NCI-H1436 treated with DMSO at 0.1 percent for 48 hours (cell line): ENCODE measurements around the gene PRELID1.
"Not testable (repeated sequence)": the region's sequence is repeated elsewhere in the genome, so short reads cannot be mapped to it uniquely, and the experiment has no call there.

Experiments
- DNase-seq: peaks from one replicate; lab custom pipeline; 2025; lab: John Stamatoyannopoulos, UW

PRELID1 gene

DNA sequence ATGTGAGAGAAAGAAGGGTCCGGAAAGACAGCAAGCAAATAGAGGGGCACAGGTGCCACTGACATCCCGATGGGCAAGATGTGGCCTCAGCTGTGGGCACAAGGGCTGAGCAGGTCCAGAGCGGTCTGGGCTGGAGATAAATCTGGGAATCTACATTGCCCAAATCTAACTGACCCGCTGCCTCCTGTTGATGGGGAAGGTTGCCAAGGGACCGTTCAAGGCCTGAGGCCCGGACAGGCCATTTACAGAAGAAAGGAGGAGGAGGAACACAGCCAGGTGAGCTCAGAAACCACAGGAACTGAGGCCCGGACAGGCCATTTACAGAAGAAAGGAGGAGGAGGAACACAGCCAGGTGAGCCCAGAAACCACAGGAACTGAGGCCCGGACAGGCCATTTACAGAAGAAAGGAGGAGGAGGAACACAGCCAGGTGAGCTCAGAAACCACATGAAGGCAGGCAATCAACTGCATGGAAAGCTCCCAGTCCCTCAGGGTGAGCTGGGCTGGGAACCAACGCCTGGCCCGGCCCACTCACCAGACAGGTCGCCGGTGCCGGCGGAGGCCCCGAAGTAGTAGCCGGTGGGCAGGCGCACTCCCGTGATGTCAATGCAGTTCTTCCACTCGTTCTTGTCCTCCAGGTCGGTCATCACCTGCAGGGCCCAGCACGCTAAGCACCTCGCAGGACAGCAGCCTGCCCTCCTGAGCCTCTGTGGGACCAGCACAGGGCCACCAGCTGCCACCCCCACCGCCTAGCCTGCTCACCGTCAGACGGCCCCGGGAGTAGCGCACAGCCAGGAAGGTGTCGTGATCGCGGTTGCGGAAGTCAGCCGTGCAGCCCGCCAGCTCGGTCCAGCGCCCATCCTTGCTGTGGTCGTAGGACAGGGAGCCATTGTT lies 33.2 kb downstream of the PRELID1 start:
- DNase-seq, result no peak

DNA sequence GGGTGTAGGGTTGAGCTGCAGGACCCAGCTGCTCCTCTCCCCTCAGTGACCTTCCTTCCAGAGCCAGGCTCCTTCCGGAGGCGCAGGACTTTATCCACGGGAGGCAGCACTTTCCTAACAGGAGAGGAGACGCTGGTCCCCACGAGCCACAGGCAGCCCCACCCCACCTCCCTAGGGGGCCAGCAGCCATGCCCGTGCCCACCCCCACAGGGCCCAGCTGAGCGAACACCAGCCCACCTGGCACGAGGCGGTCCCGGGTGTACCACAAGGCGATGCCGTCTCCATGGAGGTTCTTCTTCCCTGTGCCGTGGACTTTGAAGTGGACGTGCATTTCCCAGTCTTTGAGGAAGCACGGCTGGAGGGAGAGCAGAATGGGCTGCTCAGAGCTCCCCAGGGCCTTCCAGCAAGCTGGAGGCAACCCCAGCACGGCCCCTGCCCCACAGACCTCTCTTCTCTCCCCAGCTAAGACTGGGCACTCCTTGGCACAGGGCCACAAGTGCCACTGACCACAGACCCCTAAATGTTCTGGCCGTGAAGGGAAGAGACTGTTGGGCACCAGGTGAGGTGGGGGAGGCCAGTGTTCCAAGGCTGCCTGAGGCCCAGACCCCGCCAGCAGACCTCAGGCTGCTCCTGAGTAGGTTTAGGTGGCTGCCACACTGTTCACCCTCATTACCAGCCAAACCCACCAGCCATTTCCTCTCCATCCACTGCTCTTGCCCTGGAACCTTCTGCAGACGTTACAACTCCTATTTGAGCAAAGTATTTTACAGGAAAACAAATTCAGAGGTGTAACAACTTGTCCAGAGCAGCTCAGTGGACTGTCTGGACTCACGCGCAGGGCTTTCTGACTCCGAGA lies 34.9 kb downstream of the PRELID1 start:
- no peak for DNase-seq

DNA sequence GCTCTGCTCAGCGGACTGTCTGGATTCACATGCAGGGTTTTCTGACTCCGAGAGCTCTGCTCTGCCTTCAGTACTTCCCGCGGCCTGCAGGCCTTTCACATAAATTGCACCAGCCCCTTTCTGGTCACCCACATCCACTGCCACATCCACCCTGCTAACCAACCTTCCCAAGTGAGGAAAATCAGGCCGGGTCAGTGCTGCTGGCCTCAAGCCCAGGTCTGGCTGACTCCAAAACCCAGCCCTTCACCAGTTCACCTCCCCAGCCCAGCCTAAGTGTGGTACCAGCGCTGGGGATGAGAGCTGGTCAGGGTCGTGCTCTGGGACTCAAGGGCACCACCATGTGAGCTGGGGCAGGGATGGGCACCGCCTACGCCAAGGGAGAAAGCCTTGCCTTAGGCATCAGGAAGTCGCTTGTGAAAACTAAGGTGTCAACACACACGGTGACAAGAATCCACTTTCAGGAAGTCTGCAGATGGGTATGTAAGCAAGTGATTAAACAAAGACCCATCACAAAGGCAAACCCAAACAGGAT lies 35.6 kb downstream of the PRELID1 start:
- DNase-seq, result no peak

DNA sequence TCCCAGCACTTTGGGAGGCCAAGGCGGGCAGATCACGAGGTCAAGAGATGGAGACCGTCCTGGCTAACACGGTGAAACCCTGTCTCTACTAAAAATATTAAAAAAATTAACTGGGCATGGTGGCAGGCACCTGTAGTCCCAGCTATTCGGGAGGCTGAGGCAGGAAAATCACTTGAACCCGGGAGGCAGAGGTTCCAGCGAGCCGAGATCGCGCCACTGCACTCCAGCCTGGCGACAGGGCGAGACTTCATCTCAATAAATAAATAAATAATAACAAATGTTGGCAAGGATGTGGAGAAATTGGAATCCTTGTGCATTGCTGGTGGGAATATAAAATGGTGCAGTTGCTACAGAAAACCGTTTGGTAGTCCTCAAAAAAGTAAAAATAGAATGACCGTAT lies 39.4 kb downstream of the PRELID1 start:
- DNase-seq, result not testable (repeated sequence)

DNA sequence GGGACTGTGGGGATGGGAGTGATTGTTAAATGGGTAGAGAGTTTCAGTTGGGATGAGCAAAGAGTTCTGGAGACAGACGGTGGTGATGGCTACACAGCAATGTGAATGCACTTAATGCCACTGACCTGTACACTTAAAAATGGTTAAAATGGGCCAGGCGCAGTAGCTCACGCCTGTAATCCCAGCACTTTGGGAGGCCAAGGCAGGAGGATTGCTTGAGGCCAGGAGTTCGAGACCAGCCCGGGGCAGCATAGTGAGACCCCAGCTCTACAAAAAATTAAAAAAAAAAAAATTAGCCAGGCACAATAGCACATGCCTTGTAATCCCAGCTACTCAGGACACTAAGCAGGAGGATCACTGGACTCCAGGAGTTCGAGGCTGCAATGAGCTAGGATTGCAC lies 40.2 kb downstream of the PRELID1 start:
- no peak for DNase-seq

DNA sequence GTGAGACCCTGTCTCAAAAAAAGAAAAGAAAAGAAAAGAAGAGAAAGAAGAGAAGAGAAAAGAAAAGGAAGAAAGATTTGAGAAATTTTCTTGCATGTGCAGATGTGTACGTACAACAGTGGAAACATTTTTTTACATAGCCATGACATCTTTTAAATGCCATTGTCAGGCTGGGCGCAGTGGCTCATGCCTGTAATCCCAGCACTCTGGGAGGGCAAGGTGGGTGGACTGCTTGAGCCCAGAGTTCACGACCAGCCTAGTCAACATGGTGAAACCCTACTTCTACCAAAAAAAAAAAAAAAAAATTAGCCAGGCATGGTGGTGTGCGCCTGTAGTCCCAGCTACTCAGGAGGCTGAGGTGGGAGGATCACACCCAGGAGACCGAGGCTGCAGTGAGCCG lies 41.3 kb downstream of the PRELID1 start:
- DNase-seq, result no peak

DNA sequence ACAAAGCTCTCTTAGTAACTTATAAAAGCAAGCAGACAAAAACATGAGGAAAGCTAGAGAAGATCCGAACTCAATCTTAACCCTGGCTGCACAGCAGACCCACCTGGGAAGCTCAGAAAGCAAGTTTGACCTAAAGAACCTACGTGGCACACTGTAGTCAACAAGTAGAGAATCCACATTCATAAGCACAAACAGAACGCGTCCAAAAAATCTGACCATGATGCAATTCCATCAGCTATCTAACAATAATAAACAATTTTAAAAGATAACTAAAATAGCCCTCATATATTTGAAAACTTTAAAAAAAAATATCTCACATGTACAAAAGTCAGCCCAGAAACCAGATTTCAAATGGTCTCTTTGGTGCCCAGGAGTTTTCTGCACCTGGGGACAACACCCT lies 43.2 kb downstream of the PRELID1 start:
- no peak for DNase-seq

DNA sequence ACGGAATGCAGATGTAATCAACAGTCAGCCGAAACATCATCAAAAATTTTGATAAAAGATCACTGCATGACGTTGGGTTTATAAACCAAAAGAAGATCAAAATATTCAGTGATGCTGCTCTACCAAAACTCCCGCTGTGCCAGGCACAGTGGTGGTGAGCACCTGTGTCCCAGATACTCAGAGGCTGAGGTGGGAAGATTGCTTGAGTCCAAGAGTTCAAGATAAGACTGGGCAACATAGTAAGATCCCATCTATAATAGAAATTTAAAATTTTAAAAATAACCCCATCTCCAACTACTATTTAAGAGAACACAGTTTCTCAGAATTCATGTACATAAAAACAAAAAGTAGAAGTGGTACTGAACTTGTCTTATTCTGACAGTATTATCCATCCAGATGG lies 44.1 kb downstream of the PRELID1 start:
- DNase-seq, result no peak

DNA sequence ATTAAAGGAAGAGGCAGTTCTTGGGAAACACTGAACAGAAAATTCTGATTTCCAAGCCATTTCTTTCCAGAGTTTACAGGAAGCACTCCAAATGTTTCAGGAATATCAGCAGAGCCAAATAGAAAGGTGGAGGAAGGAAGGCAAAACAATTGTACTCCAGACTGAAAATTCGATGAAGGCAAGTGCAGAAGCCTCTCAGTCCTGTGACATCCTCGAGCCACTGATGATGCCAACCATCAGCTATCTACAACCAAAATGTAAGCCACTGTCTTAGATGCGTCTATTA lies 45.7 kb downstream of the PRELID1 start:
- no peak for DNase-seq

DNA sequence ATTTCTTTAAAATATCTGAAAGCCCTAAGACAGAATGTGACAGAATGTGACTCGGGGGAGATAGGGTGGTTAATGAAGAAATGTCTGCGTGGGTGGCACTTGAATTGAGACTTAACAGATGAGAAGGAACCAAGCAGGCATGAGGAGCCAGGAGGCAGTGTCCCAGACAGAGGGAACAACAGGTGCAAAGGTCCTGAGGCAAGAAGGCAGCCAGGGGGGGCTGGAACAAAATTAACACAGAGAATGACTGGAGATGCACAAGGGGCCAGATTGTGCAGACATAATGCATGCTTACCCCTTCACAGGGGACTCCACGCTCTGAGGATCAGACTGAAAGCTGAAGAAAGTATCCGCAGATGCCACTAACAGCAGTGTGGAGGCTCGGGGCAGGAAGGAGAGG lies 46.2 kb downstream of the PRELID1 start:
- DNase-seq, result no peak

DNA sequence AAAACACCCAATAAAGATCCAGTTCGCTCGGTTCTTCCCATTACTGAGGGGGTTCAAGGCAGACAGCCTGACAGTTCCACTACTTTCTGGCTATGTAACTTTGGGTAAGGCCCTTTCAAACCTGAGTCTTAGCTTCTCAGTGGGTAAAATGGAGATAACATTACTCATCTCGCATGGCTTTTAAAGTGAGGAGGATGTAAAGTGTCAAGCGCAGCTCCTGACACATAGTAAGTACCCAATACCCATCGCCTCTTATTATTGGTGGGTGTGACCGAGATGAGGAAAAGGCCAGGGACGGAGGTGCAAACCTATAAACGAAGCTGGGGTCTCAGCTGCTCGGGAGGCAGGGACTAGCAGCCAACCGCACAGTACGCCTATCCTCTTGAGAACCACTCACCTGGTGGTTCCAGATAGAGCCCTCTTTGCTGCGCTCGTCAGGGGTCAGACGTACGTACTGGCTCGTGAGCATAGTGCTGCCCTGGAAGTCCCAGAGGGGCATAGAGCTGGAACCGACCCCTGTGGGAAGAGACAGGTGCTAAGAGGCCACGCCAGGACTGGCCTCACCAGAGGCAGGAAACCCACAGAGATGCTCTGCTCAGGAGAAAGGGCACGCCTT lies 47.3 kb downstream of the PRELID1 start:
- DNase-seq, result no peak

DNA sequence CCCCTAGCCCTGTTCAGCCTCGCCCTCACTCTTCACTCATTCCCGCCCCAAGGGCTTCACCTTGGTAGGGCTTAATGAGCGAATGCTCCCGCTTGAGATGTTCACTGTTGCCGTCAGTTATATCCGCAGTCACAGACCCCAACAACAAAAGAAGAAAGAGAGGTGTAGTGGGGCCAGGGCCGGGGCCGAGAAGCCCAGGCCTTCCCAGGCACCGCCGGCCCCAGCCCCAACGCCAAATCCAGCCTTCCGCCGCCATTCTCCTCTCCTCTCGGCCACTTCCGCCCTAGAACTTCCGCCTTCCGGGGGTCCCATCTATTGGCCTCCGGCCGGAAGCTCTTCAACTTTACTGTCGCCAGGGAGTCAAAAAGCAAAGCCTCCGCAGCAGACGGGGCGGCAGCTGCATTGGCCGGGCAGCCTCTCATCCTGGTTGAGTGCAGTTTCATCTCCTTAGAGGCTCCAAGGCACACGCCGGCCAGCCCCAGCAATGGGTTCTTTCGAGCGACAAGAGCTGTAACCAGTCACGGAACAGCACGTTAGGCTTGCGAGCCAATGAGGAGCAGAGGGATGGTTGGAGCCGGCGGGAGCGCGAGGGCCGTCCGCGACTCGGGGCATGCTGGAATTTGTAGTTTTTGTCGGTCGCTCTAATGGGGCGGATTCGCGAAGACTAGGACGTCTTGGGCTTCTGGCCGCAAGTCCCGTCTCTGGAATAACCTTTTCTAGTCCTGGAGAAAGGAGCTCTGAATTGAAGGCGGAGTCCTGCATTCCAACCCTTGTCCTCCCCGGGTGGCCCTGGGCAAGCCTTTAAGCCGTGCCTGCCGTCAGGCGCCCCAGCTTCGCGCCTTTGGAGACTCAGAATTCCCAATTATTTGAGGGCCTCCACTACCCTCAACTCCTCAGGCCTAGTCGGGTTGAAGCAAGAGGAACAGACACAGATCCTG lies 48.1 kb downstream of the PRELID1 start, which contains the start of gene LMAN2:
Gene LMAN2, minus strand, starts transcription at position 277 of the 938 bp plus-strand sequence. Its CDS starts 21 bp downstream, at position 256.
- DNase-seq, result peak; percentile 61

DNA sequence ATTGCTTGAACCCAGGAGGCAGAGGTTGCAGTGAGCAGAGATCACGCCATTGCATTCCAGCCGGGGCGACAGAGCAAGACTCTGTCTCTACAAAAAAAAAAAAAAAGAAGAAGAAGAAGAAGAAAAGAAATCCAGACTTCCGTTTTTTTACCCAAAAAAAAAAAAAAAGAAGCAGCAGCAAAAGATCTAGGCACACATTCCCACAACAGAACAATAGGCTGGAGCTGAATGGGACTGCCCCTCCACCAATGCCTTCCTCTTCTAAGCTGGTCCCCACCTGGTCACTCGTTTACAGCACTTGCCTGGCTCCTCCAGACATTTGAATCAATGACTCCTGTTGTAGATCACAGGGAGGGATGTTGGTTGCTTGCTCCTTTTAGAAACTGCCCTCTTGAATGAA lies 49.5 kb downstream of the PRELID1 start:
- no peak for DNase-seq

DNA sequence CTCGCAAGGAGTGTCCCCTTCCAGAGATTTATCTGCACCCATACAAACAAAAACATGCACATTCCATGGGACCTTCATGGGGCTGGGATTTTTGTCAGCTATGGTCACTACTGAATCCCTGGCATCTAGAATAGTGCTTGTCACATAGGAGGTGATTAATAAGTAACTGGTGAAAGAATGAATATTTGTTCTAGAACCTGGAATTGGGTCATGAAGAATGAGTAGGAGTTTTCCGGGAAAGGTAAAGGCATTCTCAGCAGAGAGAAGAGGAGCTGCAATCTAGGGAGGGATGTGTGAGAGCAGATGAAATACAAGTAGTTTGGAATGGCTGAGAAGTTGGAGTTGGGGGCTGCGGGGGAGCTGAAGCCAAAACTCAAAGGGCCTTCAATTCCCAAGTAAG lies 50.7 kb downstream of the PRELID1 start:
- no peak for DNase-seq

DNA sequence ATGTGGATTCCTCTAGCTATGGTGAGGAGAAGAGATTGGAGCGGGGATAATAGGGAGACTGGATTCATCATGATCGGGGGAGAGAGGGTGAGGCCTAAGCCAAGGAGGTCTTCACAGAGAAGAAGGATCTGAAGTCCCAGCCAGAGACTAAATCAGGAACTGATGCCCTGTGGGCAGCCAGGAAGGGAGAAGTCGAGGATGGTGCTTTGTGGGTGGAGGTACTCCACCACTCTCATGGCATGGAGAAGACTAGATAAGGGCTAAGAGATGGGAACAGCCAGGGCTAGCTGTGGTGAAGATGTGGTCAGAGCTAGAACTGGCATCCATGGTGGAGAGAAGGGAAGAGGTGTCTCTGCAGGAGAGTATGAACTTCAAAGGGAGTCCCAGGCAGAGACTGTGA lies 51.1 kb downstream of the PRELID1 start:
- no peak for DNase-seq

DNA sequence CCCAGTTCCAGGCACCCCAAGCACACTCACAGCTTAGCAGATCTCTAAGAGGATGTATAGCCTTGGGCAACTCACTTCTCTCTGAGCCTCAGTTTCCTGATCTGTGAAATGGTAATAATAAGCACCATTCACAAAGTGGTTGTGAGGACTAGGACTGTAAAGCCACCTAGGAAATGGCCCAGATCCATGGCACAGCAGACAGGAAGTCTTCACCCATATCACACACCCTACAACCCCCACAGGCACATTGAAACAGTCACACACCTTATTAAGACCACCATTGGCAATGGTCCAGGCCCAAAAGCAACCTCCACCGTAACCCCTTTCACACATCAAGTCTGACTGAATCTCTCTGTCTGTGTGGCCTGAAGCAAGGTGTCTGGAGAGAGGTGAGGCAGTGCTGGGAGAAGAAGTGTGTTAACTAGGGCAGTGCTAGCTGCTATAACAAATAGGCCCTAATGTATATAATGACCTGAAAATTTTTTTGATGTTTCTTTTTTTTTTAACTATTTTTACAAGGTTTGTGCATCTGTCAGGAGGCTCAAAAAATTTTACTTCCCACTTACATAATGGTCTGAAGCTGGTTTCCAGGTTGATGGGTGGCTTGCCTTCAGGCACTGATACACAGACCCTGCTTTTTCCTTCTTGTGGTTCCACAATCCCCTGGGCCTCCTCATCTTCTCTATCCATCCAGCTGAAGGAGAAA lies 51.7 kb downstream of the PRELID1 start:
- no peak for DNase-seq

DNA sequence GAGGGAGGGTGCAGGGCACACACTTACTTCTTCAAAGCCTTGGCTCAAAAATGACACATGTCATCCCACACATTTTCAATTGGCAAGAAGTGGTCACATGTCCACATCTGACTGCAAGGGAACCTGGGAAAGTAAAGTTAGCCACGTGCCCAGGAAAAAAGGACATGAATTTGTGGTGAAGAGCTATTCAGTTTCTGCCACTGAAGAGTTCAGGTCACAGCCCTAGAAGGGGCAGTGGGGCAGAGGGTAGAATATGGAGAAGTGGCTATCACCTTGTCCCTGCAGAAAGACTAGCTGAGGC lies 52.2 kb downstream of the PRELID1 start:
- no peak for DNase-seq
